Mucosa of descending colon (tissue), 3 donors: ENCODE results near the gene JAZF1. TPM values are rescaled to one million over a fixed set of nuclear protein-coding genes. Genes with fewer than 3 reads are reported as not detected.
"Not testable (repeated sequence)": the region's sequence is repeated elsewhere in the genome, so short reads cannot be mapped to it uniquely, and the experiment has no call there.

Experiments used
- ATAC-seq: fragments of 200-7000 bp; cut with Tn5 transposase; one replicate; pipeline ENCODE4 v1.9.1; 2020; ENCODE audit warnings: mild to moderate bottlenecking, moderate library complexity
- DNase-seq, 3 donors: peaks; one replicate each; pipeline ENCODE4 v3.0.0-alpha.2; 2020
- H3K36me3 ChIP-seq: fragments of 200-600 bp; one replicate; pipeline ENCODE4 v1.8.0; 2021; ENCODE audit warnings: low read depth, mild to moderate bottlenecking
- H3K4me1 ChIP-seq: fragments of 200-600 bp; one replicate; pipeline ENCODE4 v1.8.0; 2021; ENCODE audit warnings: low read depth, mild to moderate bottlenecking
- H3K4me3 ChIP-seq: fragments of 200-600 bp; one replicate; pipeline ENCODE4 v1.8.0; 2021; ENCODE audit warnings: mild to moderate bottlenecking
- H3K9me3 ChIP-seq: fragments of 200-600 bp; one replicate; pipeline ENCODE4 v1.8.0; 2021; ENCODE audit warnings: mild to moderate bottlenecking
- intact Hi-C, 2 donors: fragments of 100-400 bp; cut with DNase I in 1 of 2; cut with micrococcal nuclease in 1 of 2; formaldehyde crosslinking; loops; one replicate each; pipeline versions ENCODE4 v1.11.0 to v1.11.1; 2022; cut with DNase I, micrococcal nuclease
- total RNA-seq, 3 donors: library from RNA; stranded (reverse); fragmentation: NEBNext Ultra II Directional in 2 of 3; extraction: Animal tissue kit (Norgen Biotek cat#: 25700) in 2 of 3; gene quantifications; one replicate each; pipeline versions ENCODE4 v1.2.1 to v1.2.4, GENCODE V29; 2021 to 2023
- TF ChIP-seq, protein P1 (sequence below): fragments of 200-600 bp; IDR thresholded peaks from one replicate; pipeline ENCODE4 v1.8.0; 2022; ENCODE audit warnings: antibody characterized with exemption, mild to moderate bottlenecking
- donor health status: DM: no; HTN: no; CAD: no; lungs with moderate emphysema.
- donor health status: DM: no; HTN: no; CAD: no.
- donor health status: DM: no; HTN: yes; CAD: no.

JAZF1 gene
- total RNA-seq, 3 donors from 2014 or later, result 4.9 to 68.4 (median 6.4) TPM

DNA sequence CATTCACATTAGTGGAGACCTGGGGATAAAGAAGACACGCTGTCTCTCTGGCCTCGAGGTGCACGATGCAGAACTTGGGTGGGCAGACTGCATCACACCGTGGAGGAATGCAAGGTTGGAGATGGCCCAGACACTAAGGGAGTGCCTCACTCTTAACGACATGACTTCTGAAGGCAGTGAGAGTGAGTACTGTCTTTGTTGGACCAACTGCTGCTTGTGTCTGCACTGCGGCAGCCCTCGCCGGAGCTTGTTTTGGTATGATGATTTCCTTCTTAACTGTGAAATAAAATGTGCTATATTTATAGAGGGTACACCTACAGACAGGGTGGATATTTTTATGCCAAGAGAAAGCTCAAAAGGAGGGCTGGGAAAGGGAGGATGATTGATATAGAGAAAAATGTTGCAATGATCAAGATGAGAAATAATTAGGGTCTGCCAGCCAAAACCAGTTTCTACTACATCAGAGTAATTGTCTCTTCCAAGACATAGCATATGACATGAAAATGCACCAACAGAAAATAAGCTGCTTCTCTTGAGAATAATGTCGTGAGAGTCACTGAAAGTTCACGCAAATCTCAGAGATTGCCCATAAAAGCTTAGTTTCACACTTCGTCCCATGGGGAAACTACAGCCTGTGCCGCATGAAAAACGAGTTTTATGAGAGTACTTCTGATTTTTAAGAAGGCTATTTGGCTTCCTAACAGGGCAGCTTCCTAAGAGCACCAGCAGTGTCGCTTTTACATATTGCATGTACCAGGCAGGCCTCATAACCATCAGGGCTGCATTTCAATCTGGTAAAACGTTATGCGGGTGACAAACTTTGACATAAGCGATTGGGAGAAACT lies 313.5 kb downstream of the JAZF1 start:
- no peak for ATAC-seq
- no peak overlapping the region for H3K4me3 ChIP-seq
- intact Hi-C loops, result no loop called here
- TF ChIP-seq, protein P1, sequence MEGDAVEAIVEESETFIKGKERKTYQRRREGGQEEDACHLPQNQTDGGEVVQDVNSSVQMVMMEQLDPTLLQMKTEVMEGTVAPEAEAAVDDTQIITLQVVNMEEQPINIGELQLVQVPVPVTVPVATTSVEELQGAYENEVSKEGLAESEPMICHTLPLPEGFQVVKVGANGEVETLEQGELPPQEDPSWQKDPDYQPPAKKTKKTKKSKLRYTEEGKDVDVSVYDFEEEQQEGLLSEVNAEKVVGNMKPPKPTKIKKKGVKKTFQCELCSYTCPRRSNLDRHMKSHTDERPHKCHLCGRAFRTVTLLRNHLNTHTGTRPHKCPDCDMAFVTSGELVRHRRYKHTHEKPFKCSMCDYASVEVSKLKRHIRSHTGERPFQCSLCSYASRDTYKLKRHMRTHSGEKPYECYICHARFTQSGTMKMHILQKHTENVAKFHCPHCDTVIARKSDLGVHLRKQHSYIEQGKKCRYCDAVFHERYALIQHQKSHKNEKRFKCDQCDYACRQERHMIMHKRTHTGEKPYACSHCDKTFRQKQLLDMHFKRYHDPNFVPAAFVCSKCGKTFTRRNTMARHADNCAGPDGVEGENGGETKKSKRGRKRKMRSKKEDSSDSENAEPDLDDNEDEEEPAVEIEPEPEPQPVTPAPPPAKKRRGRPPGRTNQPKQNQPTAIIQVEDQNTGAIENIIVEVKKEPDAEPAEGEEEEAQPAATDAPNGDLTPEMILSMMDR, result no peak
- H3K9me3 ChIP-seq, result no peaks in the 10 kb centered on the region
- H3K36me3 ChIP-seq, result no peaks in the 10 kb centered on the region
- DNase-seq, result no peak
- H3K4me1 ChIP-seq, result peaks cover 3% of the 10 kb centered on the region

DNA sequence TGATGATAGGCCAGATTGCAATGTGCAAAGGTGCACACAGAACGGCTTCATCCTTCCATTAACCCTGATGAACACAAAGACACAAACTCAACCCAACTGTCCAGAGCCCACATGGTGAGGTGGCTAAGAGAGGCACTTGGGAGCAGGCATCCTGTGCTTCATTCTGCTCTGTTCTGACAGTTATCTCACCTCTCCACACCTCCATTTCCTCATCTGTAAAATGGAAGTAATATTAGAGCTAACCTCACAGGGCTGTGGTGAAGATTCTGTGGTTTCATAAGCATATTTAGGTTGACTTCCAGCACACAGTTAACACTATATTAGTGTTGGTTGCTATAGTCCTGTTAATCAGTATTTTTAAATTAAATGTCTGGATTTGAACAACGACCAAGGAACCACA lies 314.3 kb downstream of the JAZF1 start:
- H3K36me3 ChIP-seq, result no peaks in the 10 kb centered on the region
- H3K4me3 ChIP-seq, result no peak overlapping the region
- ATAC-seq (no peak), DNase-seq (no peak)
- intact Hi-C loops, result no loop called here
- H3K9me3 ChIP-seq, result no peaks in the 10 kb centered on the region
- TF ChIP-seq, protein P1, result no peak
- no peaks in the 10 kb centered on the region for H3K4me1 ChIP-seq

DNA sequence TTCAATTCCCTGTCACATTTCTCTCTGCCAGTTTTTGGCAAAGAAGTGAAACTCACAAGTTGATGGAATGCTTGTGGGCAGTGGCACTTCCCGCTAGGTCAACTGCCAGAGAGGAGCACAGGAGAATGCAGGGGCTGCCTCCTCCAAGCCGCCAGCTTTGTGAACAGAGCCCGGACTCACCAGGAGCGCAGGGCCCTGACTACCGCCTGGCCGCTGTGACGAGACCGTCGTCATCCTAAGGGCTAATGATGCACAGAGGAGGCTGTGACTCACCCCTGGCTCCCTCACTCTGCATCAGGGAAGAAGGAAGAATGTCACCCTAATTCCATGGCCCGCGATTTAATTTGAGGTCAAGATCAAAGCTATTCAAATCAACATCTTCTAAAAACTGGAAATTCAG lies 316.7 kb downstream of the JAZF1 start:
- TF ChIP-seq, protein P1, result no peak
- no peaks in the 10 kb centered on the region for H3K9me3 ChIP-seq
- ATAC-seq, result no peak
- no peaks in the 10 kb centered on the region for H3K4me1 ChIP-seq
- H3K36me3 ChIP-seq, result no peaks in the 10 kb centered on the region
- H3K4me3 ChIP-seq, result no peak overlapping the region
- intact Hi-C loops, result no loop called here
- no peak for DNase-seq

DNA sequence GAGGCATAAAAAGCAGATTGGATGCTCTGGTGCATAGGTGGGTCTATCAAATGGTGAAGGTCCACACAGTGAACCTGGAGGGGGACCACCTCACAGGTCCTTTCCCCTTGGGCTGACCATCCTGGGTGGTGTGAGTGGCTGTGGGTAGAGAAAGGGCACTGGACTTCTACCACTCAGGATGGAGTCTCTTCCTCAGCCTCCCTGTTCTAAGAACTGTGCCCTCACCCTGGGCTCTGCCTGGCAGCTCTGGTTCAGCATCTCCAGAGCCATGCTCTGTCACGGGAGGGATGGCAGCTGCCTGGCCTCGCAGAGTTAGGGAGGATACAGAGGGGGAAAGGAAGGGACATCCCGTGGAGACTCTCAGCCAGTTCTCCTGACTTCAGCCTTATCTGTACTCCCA lies 318.8 kb downstream of the JAZF1 start:
- H3K36me3 ChIP-seq, result no peaks in the 10 kb centered on the region
- ATAC-seq (no peak), DNase-seq (no peak)
- intact Hi-C loops, result no loop called here
- H3K9me3 ChIP-seq, result no peaks in the 10 kb centered on the region
- H3K4me1 ChIP-seq, result no peaks in the 10 kb centered on the region
- TF ChIP-seq, protein P1, result no peak
- no peak overlapping the region for H3K4me3 ChIP-seq

DNA sequence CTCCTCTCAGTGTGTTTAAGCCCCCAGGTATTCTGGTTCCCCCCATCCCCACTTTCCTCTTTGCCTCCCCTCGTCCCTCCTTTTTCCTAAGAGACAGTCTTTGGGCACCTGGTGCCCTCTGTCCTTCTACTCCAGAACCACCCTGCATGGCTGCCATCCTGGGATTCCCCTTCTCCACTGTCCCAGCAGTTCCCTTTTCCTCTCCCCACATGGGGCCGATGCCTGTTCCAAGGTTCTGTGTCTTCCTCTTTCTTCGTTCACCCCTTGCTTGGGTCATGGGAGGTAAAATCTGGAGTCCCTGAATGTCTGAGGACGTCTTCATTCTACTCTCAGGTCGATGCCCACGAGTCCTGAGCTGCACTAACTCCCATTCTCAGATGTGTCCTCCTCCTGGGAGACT lies 319.8 kb downstream of the JAZF1 start:
- DNase-seq, result no peak
- H3K9me3 ChIP-seq, result no peaks in the 10 kb centered on the region
- no peaks in the 10 kb centered on the region for H3K36me3 ChIP-seq
- no peak overlapping the region for H3K4me3 ChIP-seq
- ATAC-seq, result no peak
- H3K4me1 ChIP-seq, result no peaks in the 10 kb centered on the region
- TF ChIP-seq, protein P1, result no peak
- intact Hi-C loops, result no loop called here

DNA sequence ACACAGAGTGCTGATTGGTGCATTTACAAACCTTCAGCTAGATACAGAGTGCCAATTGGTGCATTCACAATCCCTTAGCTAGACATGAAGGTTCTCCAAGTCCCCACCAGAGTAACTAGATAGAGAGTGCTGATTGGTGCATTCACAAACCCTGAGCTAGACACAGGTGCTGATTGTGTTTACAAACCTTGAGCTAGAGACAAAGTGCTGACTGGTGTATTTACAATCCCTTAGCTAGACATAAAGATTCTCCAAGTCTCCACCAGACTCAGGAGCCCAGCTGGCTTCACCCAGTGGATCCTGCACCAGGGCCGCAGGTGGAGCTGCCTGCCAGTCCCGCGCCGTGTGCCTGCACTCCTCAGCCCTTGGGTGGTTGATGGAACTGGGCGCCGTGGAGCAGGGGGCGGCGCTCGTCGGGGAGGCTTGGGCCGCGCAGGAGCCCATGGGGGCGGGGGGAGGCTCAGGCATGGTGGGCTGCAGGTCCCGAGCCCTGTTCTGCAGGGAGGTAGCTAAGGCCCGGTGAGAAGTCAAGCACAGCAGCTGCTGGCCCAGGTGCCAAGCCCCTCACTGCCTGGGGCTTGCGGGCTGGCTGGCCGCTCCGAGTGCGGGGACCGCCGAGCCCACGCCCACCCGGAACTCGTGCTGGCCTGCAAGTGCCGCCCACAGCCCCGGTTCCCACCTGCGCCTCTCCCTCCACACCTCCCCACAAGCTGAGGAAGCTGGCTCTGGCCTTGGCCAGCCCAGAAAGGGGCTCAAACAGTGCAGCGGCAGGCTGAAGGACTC lies 323.7 kb downstream of the JAZF1 start:
- H3K36me3 ChIP-seq, H3K4me3 ChIP-seq, DNase-seq, intact Hi-C loops, H3K9me3 ChIP-seq, H3K4me1 ChIP-seq, ATAC-seq: not testable (repeated sequence)
